NCI-H2227 (cell line): ENCODE measurements around the gene PHKB.
"Not testable (repeated sequence)": the region's sequence is repeated elsewhere in the genome, so short reads cannot be mapped to it uniquely, and the experiment has no call there.

ENCODE experiments used
- DNase-seq: peaks from one replicate; lab custom pipeline; 2025; ENCODE audit not compliant: unreplicated experiment; lab: John Stamatoyannopoulos, UW

The PHKB gene

GRCh38 chr16:47503936-47504335 is 42.8 kb downstream of the PHKB start:
- DNase-seq = no peak

DNA sequence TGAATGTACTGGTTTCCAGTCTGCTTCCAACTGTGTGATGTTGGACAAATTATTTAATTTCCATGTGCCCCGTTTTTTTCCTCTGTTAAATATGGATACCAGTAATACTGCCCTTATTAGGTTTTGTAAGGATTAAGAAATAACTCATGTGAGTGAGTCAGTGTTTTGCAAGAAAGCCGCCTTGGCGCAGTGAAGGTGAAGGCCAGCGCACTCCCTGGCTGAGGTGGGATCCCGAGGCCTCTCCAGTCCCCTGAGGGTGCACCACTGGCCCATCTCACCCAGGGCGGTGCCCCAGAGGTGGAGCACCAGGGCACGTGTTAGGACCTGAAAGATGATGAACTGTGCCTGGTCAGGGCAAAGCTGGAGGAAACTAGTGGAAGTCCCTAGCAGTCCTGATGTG is 43.5 kb downstream of the PHKB start:
- no peak for DNase-seq

GRCh38 chr16:47506800-47507199 is 45.7 kb downstream of the PHKB start:
- DNase-seq = no peak

- no peak for DNase-seq
These were observed 46.6 kb downstream of the PHKB start for GRCh38 chr16:47507701-47508100.

DNA sequence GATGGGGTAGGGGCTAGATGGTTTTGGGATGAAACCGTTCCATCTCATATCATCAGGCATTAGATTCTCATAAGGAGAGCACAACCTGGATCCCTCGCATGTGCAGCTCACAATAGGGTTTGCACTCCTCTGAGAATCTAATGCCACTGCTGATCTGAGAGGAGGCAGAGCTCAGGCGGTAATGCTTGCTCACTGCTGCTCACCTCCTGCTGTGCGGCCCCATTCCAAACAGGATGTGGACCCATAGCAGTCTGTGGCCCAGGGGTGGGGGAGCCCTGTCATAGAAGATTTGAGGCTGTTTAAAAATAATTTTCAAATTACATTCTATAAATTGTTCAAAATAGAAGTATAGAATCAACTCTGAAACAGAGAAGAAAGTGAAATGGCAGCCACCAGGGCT is 50.8 kb downstream of the PHKB start:
- DNase-seq = no peak

DNA sequence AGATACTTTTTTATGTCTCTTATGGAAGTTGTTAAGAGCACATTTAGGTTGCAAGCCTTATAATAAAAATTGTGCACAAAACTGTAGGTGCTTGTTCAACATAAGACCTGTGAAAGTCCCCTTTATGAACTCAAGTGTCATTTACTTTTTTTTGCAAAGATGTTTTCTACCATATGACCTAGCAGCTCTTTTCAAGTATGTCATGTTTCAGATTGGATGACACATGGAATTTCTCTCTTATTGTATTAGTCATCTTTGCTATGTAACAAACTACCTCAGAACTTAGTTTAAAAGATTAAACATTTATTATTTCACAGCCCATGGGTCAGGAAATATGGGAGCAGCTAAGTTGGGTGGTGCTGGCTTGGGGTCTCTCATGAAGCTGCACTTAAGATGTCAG is 57.9 kb downstream of the PHKB start:
- no peak for DNase-seq

DNA sequence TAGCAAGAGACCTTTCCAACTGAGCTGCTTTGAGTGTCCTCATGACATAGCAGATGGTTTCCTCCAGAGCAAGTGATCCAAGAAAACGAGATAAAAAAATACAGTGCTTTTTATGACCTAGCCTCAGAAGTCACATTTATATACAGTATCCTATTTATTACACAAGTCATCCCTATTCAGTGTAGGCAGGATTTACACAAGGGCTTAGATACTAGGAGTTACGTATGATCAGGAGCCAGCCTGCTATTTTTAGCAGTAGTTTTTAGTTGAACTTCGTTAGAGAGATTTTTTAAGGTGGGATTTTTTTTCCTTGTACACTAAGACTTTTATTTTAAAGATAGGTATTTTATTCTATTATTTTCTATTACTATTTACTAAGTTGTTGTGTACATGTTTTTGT is 58.4 kb downstream of the PHKB start:
- no peak for DNase-seq

- no peak for DNase-seq
These were observed 59.0 kb downstream of the PHKB start for GRCh38 chr16:47519996-47520679.

- no peak for DNase-seq
These were observed 62.3 kb downstream of the PHKB start for GRCh38 chr16:47523342-47524006.

- DNase-seq = no peak
These were observed 62.9 kb downstream of the PHKB start for GRCh38 chr16:47524007-47524405.

GRCh38 chr16:47528431-47528830 is 67.3 kb downstream of the PHKB start:
- DNase-seq = no peak

DNA sequence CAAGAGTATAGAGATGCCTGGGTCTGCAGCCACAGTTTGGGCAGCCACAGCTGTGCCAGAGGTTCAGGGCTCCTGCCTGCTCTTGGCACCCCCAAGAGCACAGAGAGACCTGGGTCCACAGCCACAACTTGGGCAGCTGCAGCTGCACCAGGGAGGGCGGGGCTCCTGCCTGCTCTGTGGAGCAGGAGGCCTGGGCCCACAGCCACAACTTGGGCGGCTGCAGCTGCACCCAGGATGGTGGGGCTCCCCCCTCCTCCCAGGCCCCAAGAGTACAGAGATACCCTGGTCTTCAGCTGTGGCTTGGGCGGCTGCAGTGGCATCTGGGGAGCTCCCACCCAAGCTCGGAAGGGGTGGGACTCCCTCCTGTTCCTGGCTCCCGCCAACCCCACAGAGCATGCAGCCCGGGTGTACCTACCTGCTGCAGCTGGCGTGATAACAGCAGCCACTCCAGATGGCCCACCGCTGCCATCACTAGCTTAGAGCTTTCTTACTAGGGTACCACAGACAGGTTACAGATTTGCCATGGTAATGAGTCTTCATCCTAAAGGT is 72.7 kb downstream of the PHKB start:
- DNase-seq = no peak

DNA sequence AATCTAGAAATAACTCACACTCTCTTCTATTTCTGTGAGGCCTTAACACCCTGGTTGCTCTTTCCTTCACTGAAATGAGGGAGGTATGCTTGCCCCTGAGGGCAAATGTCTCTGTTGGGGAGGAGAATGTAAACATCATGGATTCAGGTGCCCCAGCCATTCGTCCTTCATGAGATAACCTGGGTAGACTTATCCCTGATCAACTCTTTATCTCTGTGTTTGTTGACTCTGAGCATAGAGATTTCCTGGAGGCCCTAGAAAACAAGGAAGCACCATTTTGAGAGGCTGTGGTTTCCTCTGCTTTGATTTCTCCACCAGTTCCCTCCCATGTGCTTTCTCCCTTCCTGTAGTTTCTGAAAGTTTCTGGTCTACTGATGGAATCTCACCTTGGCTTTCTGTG is 77.3 kb downstream of the PHKB start:
- no peak for DNase-seq

DNA sequence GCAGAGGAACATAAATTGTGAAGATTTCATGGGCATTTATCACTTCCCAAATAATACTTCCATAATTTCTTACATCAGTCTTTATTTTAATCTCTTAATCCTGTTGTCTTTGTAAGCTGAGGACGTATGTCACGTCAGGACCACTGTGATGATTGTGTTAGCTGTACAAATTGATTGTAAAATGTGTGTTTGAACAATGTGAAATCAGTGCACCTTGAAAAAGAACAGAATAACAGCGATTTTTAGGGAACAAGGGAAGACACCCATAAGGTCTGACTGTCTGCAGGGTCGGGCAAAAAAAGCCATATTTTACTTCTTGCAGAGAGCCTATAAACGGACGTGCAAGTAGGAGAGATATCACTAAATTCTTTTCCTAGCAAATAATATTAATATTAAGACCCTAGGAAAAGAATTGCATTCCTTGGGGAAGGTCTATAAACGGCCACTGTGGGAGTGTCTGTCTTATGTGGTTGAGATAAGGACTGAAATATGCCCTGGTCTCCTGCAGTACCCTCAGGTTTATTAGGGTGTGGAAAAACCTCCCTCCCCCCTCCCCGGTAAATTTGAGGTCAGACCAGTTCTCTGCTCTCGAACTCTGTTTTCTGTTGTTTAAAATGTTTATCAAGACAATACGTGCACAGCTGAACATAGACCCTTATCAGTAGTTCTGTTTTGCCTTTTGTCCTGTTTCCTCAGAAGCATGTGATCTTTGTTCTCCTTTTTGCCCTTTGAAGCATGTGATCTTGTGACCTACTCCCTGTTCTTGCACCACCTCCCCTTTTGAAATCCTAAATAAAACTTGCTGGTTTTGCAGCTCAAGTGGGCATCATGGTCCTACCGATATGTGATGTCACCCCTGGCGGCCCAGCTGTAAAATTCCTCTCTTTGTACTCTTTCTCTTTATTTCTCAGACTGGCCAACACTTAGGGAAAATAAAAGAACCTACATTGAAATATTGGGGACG is 78.9 kb downstream of the PHKB start:
- not testable (repeated sequence) for DNase-seq

DNA sequence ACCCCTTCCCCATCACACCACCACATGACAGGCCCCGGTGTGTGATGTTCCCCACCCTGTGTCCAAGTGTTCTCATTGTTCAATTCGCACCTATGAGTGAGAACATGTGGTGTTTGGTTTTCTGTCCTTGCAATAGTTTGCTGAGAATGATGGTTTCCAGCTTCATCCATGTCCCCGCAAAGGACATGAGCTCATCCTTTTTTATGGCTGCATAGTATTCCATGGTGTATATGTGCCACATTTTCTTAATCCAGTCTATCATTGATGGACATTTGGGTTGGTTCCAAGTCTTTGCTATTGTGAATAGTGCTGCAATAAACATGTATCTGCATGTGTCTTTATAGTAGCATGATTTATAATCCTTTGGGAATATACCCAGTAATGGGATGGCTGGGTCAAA is 80.0 kb downstream of the PHKB start:
- DNase-seq = not testable (repeated sequence)

DNA sequence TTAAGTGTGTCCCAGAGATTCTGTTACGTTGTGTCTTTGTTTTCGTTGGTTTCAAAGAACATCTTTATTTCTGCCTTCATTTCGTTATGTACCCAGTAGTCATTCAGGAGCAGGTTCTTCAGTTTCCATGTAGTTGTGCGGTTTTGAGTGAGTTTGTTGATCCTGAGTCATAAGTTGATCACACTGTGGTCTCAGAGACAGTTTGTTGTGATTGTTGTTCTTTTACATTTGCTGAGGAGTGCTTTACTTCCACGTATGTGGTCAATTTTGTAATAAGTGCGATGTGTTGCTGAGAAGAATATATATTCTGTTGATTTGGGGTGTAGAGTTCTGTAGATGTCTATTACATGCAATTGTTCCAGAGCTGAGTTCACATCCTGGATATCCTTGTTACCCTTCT is 83.1 kb downstream of the PHKB start:
- DNase-seq = not testable (repeated sequence)

- DNase-seq = not testable (repeated sequence)
These were observed 90.1 kb downstream of the PHKB start for GRCh38 chr16:47551185-47551584.

- not testable (repeated sequence) for DNase-seq
These were observed 90.6 kb downstream of the PHKB start for GRCh38 chr16:47551767-47552166.

- no peak for DNase-seq
These were observed 92.9 kb downstream of the PHKB start for GRCh38 chr16:47553853-47554564.

- not testable (repeated sequence) for DNase-seq
These were observed 93.5 kb downstream of the PHKB start for GRCh38 chr16:47554587-47554986.

DNA sequence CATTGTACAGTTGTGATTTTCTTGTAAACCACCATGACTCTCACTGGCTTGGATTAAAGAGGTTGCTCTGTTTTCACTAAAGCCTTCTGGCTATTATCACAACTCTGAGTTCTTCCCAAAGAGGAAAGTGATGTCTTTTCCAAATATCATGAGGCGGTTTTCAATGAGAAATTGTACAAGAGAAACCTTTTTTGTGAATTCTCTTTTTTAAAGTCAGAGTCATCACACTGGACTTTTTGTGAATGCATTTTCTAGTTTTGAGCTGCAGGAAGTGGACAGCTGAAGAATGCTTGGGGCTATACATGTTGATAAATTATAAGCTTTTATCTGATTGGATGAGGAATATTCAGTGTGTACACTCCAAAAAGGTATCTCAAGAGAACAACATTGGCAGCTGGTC is 100.2 kb downstream of the PHKB start:
- DNase-seq = no peak
